OCI-LY1 (cell line): ENCODE data around the gene MYBL2.

ENCODE experiments used
- EZH2 ChIP-seq: fragments of 200-600 bp; sonication (generic), shearing (Covaris generic); IDR thresholded peaks from 2 replicates; pipeline ENCODE4 v1.8.0; 2017; ENCODE audit warnings: borderline replicate concordance, mixed run types, mild to moderate bottlenecking, antibody characterized with exemption, low read length, moderate library complexity, mixed read lengths
- TF ChIP-seq, protein P1 (sequence below): fragments of 200-600 bp; sonication (generic), shearing (Covaris generic); IDR thresholded peaks from 2 replicates; pipeline ENCODE4 v1.5.1; 2017; ENCODE audit warnings: mild to moderate bottlenecking, antibody characterized with exemption, low read length, moderate library complexity, mixed read lengths

DNA sequence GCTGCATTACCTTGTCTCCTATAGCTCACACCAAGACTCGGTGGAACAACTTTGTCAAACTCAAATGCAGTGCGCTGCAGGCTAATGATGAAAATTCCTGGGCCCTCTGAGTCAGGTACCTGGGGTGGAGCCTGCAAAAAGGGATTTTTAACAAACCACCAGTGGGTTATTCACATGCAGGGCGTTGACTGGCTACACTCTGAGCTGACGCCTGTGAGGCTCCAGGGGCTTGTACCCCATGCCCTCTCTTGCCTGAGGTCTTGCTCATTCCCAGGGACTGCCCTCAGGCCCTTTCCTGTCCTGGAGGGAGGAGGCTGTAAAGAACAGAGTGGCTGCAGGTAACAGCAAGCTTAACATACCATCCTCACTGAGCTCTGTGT is 50.7 kb downstream of the MYBL2 start:
- TF ChIP-seq, protein P1, sequence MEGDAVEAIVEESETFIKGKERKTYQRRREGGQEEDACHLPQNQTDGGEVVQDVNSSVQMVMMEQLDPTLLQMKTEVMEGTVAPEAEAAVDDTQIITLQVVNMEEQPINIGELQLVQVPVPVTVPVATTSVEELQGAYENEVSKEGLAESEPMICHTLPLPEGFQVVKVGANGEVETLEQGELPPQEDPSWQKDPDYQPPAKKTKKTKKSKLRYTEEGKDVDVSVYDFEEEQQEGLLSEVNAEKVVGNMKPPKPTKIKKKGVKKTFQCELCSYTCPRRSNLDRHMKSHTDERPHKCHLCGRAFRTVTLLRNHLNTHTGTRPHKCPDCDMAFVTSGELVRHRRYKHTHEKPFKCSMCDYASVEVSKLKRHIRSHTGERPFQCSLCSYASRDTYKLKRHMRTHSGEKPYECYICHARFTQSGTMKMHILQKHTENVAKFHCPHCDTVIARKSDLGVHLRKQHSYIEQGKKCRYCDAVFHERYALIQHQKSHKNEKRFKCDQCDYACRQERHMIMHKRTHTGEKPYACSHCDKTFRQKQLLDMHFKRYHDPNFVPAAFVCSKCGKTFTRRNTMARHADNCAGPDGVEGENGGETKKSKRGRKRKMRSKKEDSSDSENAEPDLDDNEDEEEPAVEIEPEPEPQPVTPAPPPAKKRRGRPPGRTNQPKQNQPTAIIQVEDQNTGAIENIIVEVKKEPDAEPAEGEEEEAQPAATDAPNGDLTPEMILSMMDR: no peak
- no peak for TF ChIP-seq EZH2
